HL-60 (cell line): ENCODE data around the gene EPS8L3.

Experiments
- DNase-seq, 2 experiments: peaks; one replicate each; pipeline ENCODE4 v3.0.0-alpha.2; 2010 to 2020; ENCODE audit warnings: low read depth in 1 of 2, low spot score in 1 of 2
- H3K27ac ChIP-seq: fragments of 250-450 bp; sonication (Bioruptor Pico); replicated peaks from 2 replicates; pipeline ENCODE4 v1.5.1; 2020; ENCODE audit warnings: mild to moderate bottlenecking, moderate library complexity
- H3K27me3 ChIP-seq: fragments of 250-450 bp; sonication (Bioruptor Pico); 2 replicates; pipeline ENCODE4 v1.5.1; 2021; ENCODE audit warnings: mild to moderate bottlenecking, moderate library complexity; ENCODE audit not compliant: insufficient read depth, poor library complexity, severe bottlenecking
- H3K4me3 ChIP-seq: replicated peaks from 2 replicates; pipeline ENCODE4 v1.5.1; 2011; ENCODE audit warnings: mild to moderate bottlenecking, control low read depth, low read length; ENCODE audit not compliant: insufficient read depth
- GABPA ChIP-seq: IDR thresholded peaks from 2 replicates; pipeline ENCODE4 v1.6.1; 2012; ENCODE audit warnings: low read depth
- POLR2AphosphoS5 ChIP-seq: IDR thresholded peaks from 2 replicates; pipeline ENCODE4 v1.6.1; 2012; ENCODE audit warnings: low read depth
- SPI1 ChIP-seq: IDR thresholded peaks from 2 replicates; pipeline ENCODE4 v1.6.1; 2012; ENCODE audit warnings: low read depth, mild to moderate bottlenecking, borderline replicate concordance
- TF ChIP-seq, protein P1 (sequence below): IDR thresholded peaks from one replicate; pipeline ENCODE4 v1.5.1; 2011; ENCODE audit warnings: low read length, control low read depth, inconsistent platforms; ENCODE audit not compliant: insufficient read depth
- TF ChIP-seq, protein P2 (sequence below): IDR thresholded peaks from 2 replicates; pipeline ENCODE4 v1.6.1; 2012; ENCODE audit warnings: low read depth; ENCODE audit not compliant: insufficient replicate concordance

The EPS8L3 gene

DNA sequence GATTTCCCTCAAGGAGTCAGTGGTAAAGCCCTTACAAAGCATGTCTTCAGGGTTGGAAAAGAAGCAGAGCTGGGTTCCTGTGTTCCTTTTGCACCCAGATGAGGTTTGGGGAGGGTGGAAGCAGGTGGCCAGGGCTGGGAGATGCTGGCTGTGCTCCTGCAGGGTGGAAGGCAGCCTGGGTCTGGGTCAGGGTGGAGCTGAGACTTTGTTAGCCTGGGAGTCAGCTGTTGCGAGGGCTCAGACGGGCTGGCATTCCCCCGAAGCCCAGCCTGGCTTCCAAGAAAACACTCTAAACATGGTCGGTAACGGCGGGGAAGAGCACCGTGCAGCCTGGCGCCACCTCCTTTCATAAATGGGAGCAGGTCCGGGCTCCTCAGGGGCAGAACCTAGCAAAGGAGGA is 43.7 kb upstream of the EPS8L3 start:
- Histone ChIP-seq H3K27me3 (no peaks in the 10 kb centered on the region), H3K4me3 (no peak overlapping the region), H3K27ac (no peak overlapping the region)
- TF ChIP-seq, protein P1, sequence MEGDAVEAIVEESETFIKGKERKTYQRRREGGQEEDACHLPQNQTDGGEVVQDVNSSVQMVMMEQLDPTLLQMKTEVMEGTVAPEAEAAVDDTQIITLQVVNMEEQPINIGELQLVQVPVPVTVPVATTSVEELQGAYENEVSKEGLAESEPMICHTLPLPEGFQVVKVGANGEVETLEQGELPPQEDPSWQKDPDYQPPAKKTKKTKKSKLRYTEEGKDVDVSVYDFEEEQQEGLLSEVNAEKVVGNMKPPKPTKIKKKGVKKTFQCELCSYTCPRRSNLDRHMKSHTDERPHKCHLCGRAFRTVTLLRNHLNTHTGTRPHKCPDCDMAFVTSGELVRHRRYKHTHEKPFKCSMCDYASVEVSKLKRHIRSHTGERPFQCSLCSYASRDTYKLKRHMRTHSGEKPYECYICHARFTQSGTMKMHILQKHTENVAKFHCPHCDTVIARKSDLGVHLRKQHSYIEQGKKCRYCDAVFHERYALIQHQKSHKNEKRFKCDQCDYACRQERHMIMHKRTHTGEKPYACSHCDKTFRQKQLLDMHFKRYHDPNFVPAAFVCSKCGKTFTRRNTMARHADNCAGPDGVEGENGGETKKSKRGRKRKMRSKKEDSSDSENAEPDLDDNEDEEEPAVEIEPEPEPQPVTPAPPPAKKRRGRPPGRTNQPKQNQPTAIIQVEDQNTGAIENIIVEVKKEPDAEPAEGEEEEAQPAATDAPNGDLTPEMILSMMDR = no peak
- TF ChIP-seq GABPA (no peak), SPI1 (no peak), POLR2AphosphoS5 (no peak)
- TF ChIP-seq, protein P2, sequence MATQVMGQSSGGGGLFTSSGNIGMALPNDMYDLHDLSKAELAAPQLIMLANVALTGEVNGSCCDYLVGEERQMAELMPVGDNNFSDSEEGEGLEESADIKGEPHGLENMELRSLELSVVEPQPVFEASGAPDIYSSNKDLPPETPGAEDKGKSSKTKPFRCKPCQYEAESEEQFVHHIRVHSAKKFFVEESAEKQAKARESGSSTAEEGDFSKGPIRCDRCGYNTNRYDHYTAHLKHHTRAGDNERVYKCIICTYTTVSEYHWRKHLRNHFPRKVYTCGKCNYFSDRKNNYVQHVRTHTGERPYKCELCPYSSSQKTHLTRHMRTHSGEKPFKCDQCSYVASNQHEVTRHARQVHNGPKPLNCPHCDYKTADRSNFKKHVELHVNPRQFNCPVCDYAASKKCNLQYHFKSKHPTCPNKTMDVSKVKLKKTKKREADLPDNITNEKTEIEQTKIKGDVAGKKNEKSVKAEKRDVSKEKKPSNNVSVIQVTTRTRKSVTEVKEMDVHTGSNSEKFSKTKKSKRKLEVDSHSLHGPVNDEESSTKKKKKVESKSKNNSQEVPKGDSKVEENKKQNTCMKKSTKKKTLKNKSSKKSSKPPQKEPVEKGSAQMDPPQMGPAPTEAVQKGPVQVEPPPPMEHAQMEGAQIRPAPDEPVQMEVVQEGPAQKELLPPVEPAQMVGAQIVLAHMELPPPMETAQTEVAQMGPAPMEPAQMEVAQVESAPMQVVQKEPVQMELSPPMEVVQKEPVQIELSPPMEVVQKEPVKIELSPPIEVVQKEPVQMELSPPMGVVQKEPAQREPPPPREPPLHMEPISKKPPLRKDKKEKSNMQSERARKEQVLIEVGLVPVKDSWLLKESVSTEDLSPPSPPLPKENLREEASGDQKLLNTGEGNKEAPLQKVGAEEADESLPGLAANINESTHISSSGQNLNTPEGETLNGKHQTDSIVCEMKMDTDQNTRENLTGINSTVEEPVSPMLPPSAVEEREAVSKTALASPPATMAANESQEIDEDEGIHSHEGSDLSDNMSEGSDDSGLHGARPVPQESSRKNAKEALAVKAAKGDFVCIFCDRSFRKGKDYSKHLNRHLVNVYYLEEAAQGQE = no peak
- DNase-seq = no peak

DNA sequence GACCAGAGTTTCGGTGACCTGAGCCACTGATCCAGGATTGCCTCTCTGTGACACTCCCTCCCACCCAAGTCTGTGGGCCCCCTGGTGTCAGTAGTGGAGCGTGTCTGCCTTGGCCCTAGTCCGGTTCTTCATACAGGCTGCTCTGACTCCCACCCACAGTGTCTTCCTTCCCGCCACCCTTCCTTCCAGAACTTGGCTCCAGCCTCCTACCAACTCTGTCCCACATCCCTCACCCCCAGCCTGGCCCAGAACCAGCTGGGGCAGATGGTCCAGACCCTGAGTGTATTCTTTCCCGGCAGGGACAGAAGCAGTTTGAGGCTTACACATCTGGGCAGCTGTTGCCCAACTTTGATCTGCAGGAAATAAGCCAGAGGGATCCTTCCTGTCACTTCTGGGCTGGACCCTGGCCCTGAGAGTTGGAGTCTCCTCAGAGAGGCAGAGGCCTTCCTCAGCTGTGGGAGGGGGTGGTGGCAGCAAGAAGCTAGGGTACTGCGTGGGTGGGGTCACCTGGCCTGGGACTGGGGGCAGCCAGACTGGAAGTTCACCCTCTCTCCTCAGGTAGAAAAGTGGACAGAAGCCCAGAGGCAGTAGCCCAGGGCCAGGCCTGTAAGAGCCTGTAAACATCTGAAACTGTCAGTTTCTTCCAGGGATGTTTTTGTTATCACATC is 43.1 kb upstream of the EPS8L3 start:
- no peak for DNase-seq

DNA sequence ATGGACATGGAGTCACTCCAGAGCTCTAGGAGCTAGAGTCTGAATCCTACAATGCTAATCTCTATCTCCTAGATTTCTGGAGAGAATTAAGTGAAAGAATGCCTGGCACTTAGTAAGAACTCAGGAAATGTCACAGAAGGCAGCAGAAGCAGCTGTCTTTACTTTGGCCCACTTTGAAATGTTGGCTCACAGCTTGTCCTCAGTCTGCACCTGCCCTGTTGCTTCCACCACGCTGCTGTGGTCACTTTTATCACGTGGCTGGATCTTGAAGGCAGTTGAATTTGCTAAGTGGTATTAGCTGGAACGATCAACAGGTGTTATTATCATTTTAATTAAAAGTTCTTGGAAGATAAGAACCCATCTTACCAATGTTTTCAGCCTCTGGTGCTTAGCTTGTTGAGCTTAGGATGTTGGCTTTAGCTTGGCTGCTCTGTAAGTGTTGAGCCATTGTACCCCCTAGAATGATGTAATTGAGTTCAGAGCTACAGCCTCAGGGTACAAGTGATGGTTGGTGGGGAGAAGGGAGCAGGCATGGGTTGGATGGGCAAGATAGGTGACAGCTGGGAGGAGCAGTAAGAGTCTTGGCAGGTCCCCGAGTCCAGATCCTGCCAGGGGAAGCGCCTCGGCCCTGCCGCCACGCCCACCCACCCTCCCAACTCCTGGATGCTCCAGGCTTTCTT is 41.9 kb upstream of the EPS8L3 start:
- DNase-seq = no peak
- H3K4me3 ChIP-seq = no peak overlapping the region
- no peaks in the 10 kb centered on the region for H3K27me3 ChIP-seq
- H3K27ac ChIP-seq = no peak overlapping the region
- no peak for TF ChIP-seq GABPA
- no peak for TF ChIP-seq POLR2AphosphoS5
- TF ChIP-seq, protein P1 = no peak
- TF ChIP-seq, protein P2 = no peak
- no peak for TF ChIP-seq SPI1

More for the DNA sequence above, 43.1 kb upstream of the EPS8L3 start:
- TF ChIP-seq SPI1 (no peak), GABPA (no peak), POLR2AphosphoS5 (no peak)
- TF ChIP-seq, protein P1 = no peak
- TF ChIP-seq, protein P2 = no peak
- no peaks in the 10 kb centered on the region for H3K27me3 ChIP-seq
- no peak overlapping the region for H3K27ac ChIP-seq
- H3K4me3 ChIP-seq = no peak overlapping the region
